HCT116 (cell line): Measurements from ENCODE around the gene ADAM15. TPM values are rescaled to one million over a fixed set of nuclear protein-coding genes. Genes with fewer than 3 reads are reported as not detected.

Source experiments
- ATAC-seq: fragments of 200-7000 bp; cut with Tn5 transposase; 2 replicates; pipeline ENCODE4 v1.9.1; 2020; ENCODE audit warnings: mild to moderate bottlenecking, moderate library complexity
- BruUV-seq: library from RNA; stranded (reverse); fragments of 400-500 nt; replicated peaks from 2 replicates; lab custom pipeline; 2021; lab: Mats Ljungman, UMichigan
- CTCF ChIA-PET: fragments of 300-600 bp; sonication (Branson Sonifier 250); formaldehyde crosslinking; loops from one replicate; lab custom pipeline; 2021; ENCODE audit warnings: antibody characterized with exemption; lab: Charles Lee
- POLR2A ChIA-PET: fragments of 300-600, 350-600 bp; sonication (Branson Sonifier 250); formaldehyde crosslinking; loops from one replicate; lab custom pipeline; 2021; ENCODE audit warnings: antibody characterized with exemption; lab: Charles Lee
- RAD21 ChIA-PET, 2 experiments: fragments of 300-600 bp; sonication (Branson Sonifier 250); formaldehyde crosslinking; loops; one replicate each; lab custom pipeline; 2023; ENCODE audit warnings: low total read pairs in 2 of 2; ENCODE audit not compliant: uncharacterized antibody in 2 of 2, unreplicated experiment in 2 of 2, low non-redundant PET in 1 of 2; lab: Charles Lee
- DNase-seq: peaks from one replicate; pipeline ENCODE4 v3.0.0-alpha.2; 2010; ENCODE audit warnings: low read depth, low spot score
- H2AFZ ChIP-seq: fragments of 200-600 bp; shearing (Covaris generic), sonication (generic); 2 replicates; pipeline ENCODE4 v1.6.1; 2017; ENCODE audit warnings: low read depth, mixed run types, mixed read lengths, antibody characterized with exemption, low read length; ENCODE audit not compliant: poor library complexity, severe bottlenecking
- H3K27ac ChIP-seq: 2 replicates; pipeline ENCODE4 v1.5.1; 2012; ENCODE audit warnings: low read depth, low read length
- H3K27me3 ChIP-seq: fragments of 200-600 bp; sonication (generic); 2 replicates; pipeline ENCODE4 v1.6.1; 2016; ENCODE audit warnings: mixed run types, low read length, mixed read lengths; ENCODE audit not compliant: insufficient read depth
- H3K36me3 ChIP-seq, 2 experiments: fragments of 200-500 bp in 1 of 2; fragments of 200-600 bp in 1 of 2; sonication (Bioruptor generic) in 1 of 2; sonication (generic) in 1 of 2; 2 replicates each; pipeline versions ENCODE4 v1.5.1 to v1.6.1; 2014 to 2016; ENCODE audit warnings: low read length in 2 of 2, inconsistent platforms in 1 of 2, mixed read lengths in 1 of 2, mixed run types in 1 of 2; ENCODE audit not compliant: insufficient read depth in 2 of 2, control insufficient read depth in 1 of 2
- H3K4me1 ChIP-seq, 2 experiments: fragments of 200-600 bp in 1 of 2; sonication (generic) in 1 of 2; 2 replicates each; pipeline versions ENCODE4 v1.5.1 to v1.6.1; 2012 to 2017; ENCODE audit warnings: low read length in 2 of 2, inconsistent platforms in 1 of 2, mild to moderate bottlenecking in 1 of 2, mixed read lengths in 1 of 2, mixed run types in 1 of 2, moderate library complexity in 1 of 2; ENCODE audit not compliant: insufficient read depth in 2 of 2, control insufficient read depth in 1 of 2
- H3K4me2 ChIP-seq: fragments of 200-600 bp; sonication (generic); 2 replicates; pipeline ENCODE4 v1.6.1; 2017; ENCODE audit warnings: mixed run types, low read length, mixed read lengths
- H3K4me3 ChIP-seq, 2 experiments: fragments of 200-600 bp in 1 of 2; sonication (generic) in 1 of 2; replicated peaks in 1 of 2; 2 replicates each; pipeline ENCODE4 v1.5.1; 2011 to 2016; ENCODE audit warnings: low read length in 2 of 2, control low read depth in 1 of 2, low read depth in 1 of 2, mild to moderate bottlenecking in 1 of 2, mixed read lengths in 1 of 2, mixed run types in 1 of 2
- H3K79me2 ChIP-seq: fragments of 200-600 bp; sonication (generic); 2 replicates; pipeline ENCODE4 v1.6.1; 2017; ENCODE audit warnings: mild to moderate bottlenecking, mixed run types, low read length, moderate library complexity, mixed read lengths; ENCODE audit not compliant: insufficient read depth
- H3K9ac ChIP-seq: fragments of 200-600 bp; sonication (generic); 2 replicates; pipeline ENCODE4 v1.6.1; 2016; ENCODE audit warnings: low read length, mixed read lengths
- H3K9me2 ChIP-seq: fragments of 200-600 bp; sonication (generic), shearing (Covaris generic); 2 replicates; pipeline ENCODE4 v1.6.1; 2017; ENCODE audit warnings: mixed run types, mild to moderate bottlenecking, moderate library complexity; ENCODE audit not compliant: insufficient read depth
- H3K9me3 ChIP-seq, 2 experiments: fragments of 200-500 bp in 1 of 2; fragments of 200-600 bp in 1 of 2; sonication (Bioruptor generic) in 1 of 2; sonication (generic) in 1 of 2; 2 replicates each; pipeline ENCODE4 v1.6.1; 2014 to 2017; ENCODE audit warnings: low read length in 2 of 2, mixed read lengths in 2 of 2, inconsistent platforms in 1 of 2, low read depth in 1 of 2, mild to moderate bottlenecking in 1 of 2, mixed run types in 1 of 2, moderate library complexity in 1 of 2; ENCODE audit not compliant: control insufficient read depth in 1 of 2, insufficient read depth in 1 of 2
- H4K20me1 ChIP-seq: fragments of 200-600 bp; sonication (generic), shearing (Covaris generic); 2 replicates; pipeline ENCODE4 v1.6.1; 2017; ENCODE audit warnings: mixed run types, mild to moderate bottlenecking, moderate library complexity; ENCODE audit not compliant: insufficient read depth
- CBX3 ChIP-seq: IDR thresholded peaks from 2 replicates; pipeline ENCODE4 v1.6.1; 2012; ENCODE audit warnings: low read depth
- CEBPB ChIP-seq: IDR thresholded peaks from 2 replicates; pipeline ENCODE4 v1.6.1; 2012; ENCODE audit warnings: low read depth
- CTCF ChIP-seq, 3 experiments: fragments of 200-600 bp in 1 of 3; sonication (generic) in 1 of 3; IDR thresholded peaks in 2 of 3; conservative IDR thresholded peaks in 1 of 3; 2 replicates each; pipeline ENCODE4 v1.5.1; 2012 to 2017; ENCODE audit warnings: low read depth in 2 of 3, low read length in 2 of 3, antibody characterized with exemption in 1 of 3, borderline replicate concordance in 1 of 3, control low read depth in 1 of 3, mild to moderate bottlenecking in 1 of 3, mixed read lengths in 1 of 3, mixed run types in 1 of 3, moderate library complexity in 1 of 3; ENCODE audit not compliant: insufficient read depth in 1 of 3
- EGR1 ChIP-seq: IDR thresholded peaks from 2 replicates; pipeline ENCODE4 v1.6.1; 2012; ENCODE audit warnings: low read depth
- ELF1 ChIP-seq: IDR thresholded peaks from 2 replicates; pipeline ENCODE4 v1.6.1; 2012; ENCODE audit warnings: low read depth, borderline replicate concordance
- EZH2 ChIP-seq: fragments of 200-600 bp; sonication (generic); IDR thresholded peaks from 2 replicates; pipeline ENCODE4 v1.6.1; 2017; ENCODE audit warnings: antibody characterized with exemption, mixed run types
- EZH2phosphoT487 ChIP-seq: fragments of 200-600 bp; IDR thresholded peaks from 2 replicates; pipeline ENCODE4 v1.6.1; 2018; ENCODE audit warnings: antibody characterized with exemption, borderline replicate concordance
- FOSL1 ChIP-seq: IDR thresholded peaks from 2 replicates; pipeline ENCODE4 v1.6.1; 2012; ENCODE audit warnings: low read depth
- JUND ChIP-seq: IDR thresholded peaks from 2 replicates; pipeline ENCODE4 v1.6.1; 2012
- POLR2AphosphoS5 ChIP-seq: IDR thresholded peaks from 2 replicates; pipeline ENCODE4 v1.6.1; 2011; ENCODE audit warnings: mild to moderate bottlenecking, low read depth, low read length, moderate library complexity
- RAD21 ChIP-seq: IDR thresholded peaks from 2 replicates; pipeline ENCODE4 v1.6.1; 2012; ENCODE audit warnings: low read depth, mild to moderate bottlenecking
- SRF ChIP-seq: IDR thresholded peaks from 2 replicates; pipeline ENCODE4 v1.6.1; 2012; ENCODE audit warnings: low read depth
- TCF7L2 ChIP-seq: IDR thresholded peaks from 2 replicates; pipeline ENCODE4 v1.7.0; 2011; ENCODE audit warnings: borderline replicate concordance, inconsistent platforms; ENCODE audit not compliant: insufficient read depth, insufficient read length; ENCODE audit errors: extremely low read depth
- YY1 ChIP-seq: IDR thresholded peaks from 2 replicates; pipeline ENCODE4 v1.6.1; 2011; ENCODE audit warnings: low read length, low read depth, moderate library complexity, mild to moderate bottlenecking; ENCODE audit not compliant: insufficient replicate concordance; ENCODE audit errors: extremely low read depth
- ZBTB33 ChIP-seq: IDR thresholded peaks from 2 replicates; pipeline ENCODE4 v1.6.1; 2011; ENCODE audit warnings: mild to moderate bottlenecking, low read length, moderate library complexity; ENCODE audit not compliant: insufficient replicate concordance; ENCODE audit errors: extremely low read depth
- ZFX ChIP-seq: fragments of 450-650 bp; IDR thresholded peaks from 2 replicates; pipeline ENCODE4 v1.6.1; 2017
- intact Hi-C: fragments of 100-400 bp; cut with micrococcal nuclease; formaldehyde crosslinking; loops from 2 replicates; pipeline ENCODE4 v1.10.0; 2022
- total RNA-seq: library from RNA; stranded (reverse); gene quantifications from one replicate; pipeline ENCODE4 v1.2.1, GENCODE V29; 2021; ENCODE audit not compliant: unreplicated experiment
- TF ChIP-seq, protein P1 (sequence below): IDR thresholded peaks from 2 replicates; pipeline ENCODE4 v1.6.1; 2012
- TF ChIP-seq, protein P2 (sequence below): IDR thresholded peaks from 2 replicates; pipeline ENCODE4 v1.6.1; 2012; ENCODE audit warnings: low read depth

ADAM15 gene
- total RNA-seq, 1 experiment from 2014 or later, result 149 TPM

- H3K4me2 ChIP-seq, result no peak overlapping the region
- CTCF ChIA-PET, result interaction anchor here (1.0 to 2.7 kb wide), 2 partner anchors 11 to 15 kb away, joined by 3 to 10 read pairs; no protein-coding TSS in a partner anchor
- H4K20me1 ChIP-seq, result no peaks in the 10 kb centered on the region
- no peak overlapping the region for H3K9ac ChIP-seq
- no peak for TF ChIP-seq JUND
- TF ChIP-seq RAD21, result no peak
- no peak for TF ChIP-seq ZBTB33
- no peak for TF ChIP-seq CBX3
- TF ChIP-seq, protein P1, sequence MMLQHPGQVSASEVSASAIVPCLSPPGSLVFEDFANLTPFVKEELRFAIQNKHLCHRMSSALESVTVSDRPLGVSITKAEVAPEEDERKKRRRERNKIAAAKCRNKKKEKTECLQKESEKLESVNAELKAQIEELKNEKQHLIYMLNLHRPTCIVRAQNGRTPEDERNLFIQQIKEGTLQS, result no peak
- TF ChIP-seq FOSL1, result no peak
- no peak for TF ChIP-seq CTCF (IDR thresholded peaks at IDR 0.05 in 2 of 3, conservative IDR thresholded peaks at IDR 0.05 in 1 of 3; ENCODE audit: borderline replicate concordance in 1 of 3, insufficient read depth in 1 of 3, low read depth in 2 of 3, low read length in 2 of 3)
- TF ChIP-seq ELF1, result no peak
- no peak for TF ChIP-seq YY1
- TF ChIP-seq EZH2, result no peak
- no peak for TF ChIP-seq ZFX
- no peak for TF ChIP-seq SRF
- no peak for TF ChIP-seq CEBPB
- TF ChIP-seq POLR2AphosphoS5, result no peak
- no peak for TF ChIP-seq EZH2phosphoT487
- TF ChIP-seq TCF7L2, result no peak
- TF ChIP-seq, protein P2, sequence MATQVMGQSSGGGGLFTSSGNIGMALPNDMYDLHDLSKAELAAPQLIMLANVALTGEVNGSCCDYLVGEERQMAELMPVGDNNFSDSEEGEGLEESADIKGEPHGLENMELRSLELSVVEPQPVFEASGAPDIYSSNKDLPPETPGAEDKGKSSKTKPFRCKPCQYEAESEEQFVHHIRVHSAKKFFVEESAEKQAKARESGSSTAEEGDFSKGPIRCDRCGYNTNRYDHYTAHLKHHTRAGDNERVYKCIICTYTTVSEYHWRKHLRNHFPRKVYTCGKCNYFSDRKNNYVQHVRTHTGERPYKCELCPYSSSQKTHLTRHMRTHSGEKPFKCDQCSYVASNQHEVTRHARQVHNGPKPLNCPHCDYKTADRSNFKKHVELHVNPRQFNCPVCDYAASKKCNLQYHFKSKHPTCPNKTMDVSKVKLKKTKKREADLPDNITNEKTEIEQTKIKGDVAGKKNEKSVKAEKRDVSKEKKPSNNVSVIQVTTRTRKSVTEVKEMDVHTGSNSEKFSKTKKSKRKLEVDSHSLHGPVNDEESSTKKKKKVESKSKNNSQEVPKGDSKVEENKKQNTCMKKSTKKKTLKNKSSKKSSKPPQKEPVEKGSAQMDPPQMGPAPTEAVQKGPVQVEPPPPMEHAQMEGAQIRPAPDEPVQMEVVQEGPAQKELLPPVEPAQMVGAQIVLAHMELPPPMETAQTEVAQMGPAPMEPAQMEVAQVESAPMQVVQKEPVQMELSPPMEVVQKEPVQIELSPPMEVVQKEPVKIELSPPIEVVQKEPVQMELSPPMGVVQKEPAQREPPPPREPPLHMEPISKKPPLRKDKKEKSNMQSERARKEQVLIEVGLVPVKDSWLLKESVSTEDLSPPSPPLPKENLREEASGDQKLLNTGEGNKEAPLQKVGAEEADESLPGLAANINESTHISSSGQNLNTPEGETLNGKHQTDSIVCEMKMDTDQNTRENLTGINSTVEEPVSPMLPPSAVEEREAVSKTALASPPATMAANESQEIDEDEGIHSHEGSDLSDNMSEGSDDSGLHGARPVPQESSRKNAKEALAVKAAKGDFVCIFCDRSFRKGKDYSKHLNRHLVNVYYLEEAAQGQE, result no peak
- TF ChIP-seq EGR1, result no peak
- H3K9me2 ChIP-seq, result no peaks in the 10 kb centered on the region
- intact Hi-C loops, result no loop called here
- POLR2A ChIA-PET, result interaction anchor here (0.6 kb wide), 1 partner anchor 871 kb away, joined by 4 read pairs; the partner anchor contains the start of gene ARHGEF2
- DNase-seq (no peak), ATAC-seq (no peak)
- RAD21 ChIA-PET, result no interaction called here
- no peak overlapping the region for H3K27ac ChIP-seq
- H3K27me3 ChIP-seq, result no peaks in the 10 kb centered on the region
- no peak overlapping the region for H2AFZ ChIP-seq
- no peaks in the 10 kb centered on the region for H3K4me1 ChIP-seq
- no peak overlapping the region for H3K4me3 ChIP-seq
- no peaks in the 10 kb centered on the region for H3K79me2 ChIP-seq
- no peaks in the 10 kb centered on the region for H3K36me3 ChIP-seq
- BruUV-seq, result no TSS peak
- H3K9me3 ChIP-seq, result no peaks in the 10 kb centered on the region
Observed at GRCh38 chr1:155106862-155107261, 55.7 kb downstream of the ADAM15 start.
